Epithelial cell of proximal tubule (primary cell): ENCODE measurements around the gene MEG3. TPM values are rescaled to one million over a fixed set of nuclear protein-coding genes. Genes with fewer than 3 reads are reported as not detected.

Experiments
- DNase-seq: peaks from one replicate; pipeline ENCODE4 v3.0.0-alpha.2; 2011; ENCODE audit warnings: low read depth
- H3K4me3 ChIP-seq: 2 replicates; pipeline ENCODE4 v1.5.1; 2011; ENCODE audit warnings: low read depth, mild to moderate bottlenecking, low read length
- total RNA-seq: library from RNA; depleted of rRNA; stranded (reverse); fragments of >200 nt; gene quantifications from 2 replicates; pipeline ENCODE4 v1.2.3, GENCODE V29; 2015
- TF ChIP-seq, protein P1 (sequence below): conservative IDR thresholded peaks from 2 replicates; pipeline ENCODE4 v1.5.1; 2012; ENCODE audit warnings: low read depth, mild to moderate bottlenecking, low read length

The MEG3 gene
- total RNA-seq, 1 donor from 2014 or later = 26.0 TPM

DNA sequence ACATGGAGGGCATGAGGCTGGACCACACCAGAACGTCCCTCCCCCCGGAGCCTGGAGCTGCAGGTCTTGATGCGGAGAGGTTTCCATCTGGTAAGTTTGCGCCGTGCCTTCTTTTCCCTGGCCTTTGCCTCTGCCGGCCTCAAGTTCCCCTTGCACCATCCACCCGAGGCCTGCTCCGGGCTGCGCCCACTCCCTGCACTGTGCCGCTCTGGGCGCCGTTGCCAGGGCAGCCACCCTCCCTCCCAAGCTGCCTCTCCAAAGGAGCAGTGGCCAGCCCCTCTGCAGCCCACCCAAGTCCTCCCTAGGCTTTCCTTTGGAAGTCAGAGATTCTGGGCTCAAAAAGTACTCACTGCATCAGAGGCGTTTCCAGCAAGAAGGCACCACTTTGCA, 46.2 kb upstream of the MEG3 start:
- H3K4me3 ChIP-seq = no peak overlapping the region
- DNase-seq = no peak
- TF ChIP-seq, protein P1, sequence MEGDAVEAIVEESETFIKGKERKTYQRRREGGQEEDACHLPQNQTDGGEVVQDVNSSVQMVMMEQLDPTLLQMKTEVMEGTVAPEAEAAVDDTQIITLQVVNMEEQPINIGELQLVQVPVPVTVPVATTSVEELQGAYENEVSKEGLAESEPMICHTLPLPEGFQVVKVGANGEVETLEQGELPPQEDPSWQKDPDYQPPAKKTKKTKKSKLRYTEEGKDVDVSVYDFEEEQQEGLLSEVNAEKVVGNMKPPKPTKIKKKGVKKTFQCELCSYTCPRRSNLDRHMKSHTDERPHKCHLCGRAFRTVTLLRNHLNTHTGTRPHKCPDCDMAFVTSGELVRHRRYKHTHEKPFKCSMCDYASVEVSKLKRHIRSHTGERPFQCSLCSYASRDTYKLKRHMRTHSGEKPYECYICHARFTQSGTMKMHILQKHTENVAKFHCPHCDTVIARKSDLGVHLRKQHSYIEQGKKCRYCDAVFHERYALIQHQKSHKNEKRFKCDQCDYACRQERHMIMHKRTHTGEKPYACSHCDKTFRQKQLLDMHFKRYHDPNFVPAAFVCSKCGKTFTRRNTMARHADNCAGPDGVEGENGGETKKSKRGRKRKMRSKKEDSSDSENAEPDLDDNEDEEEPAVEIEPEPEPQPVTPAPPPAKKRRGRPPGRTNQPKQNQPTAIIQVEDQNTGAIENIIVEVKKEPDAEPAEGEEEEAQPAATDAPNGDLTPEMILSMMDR = no peak

DNA sequence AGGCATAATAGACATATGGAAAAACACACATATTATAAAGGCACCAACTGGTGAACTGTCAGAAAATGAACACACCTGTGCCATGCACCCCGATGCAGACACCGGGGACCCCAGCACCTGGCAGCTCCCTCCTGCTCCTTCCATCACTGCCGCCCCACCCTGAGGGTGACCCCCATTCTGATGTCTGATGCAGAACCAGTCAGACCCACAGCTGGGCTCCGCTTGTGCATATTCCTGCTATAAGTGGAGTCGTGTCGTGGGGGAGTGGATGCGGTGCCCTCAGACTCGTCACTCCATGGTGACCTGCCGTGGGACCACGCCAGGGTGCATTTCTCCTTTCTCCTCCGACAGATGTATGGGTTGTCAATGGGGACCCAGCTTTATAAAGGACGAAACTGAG, 45.7 kb upstream of the MEG3 start:
- DNase-seq = no peak
- TF ChIP-seq, protein P1 = no peak
- no peak overlapping the region for H3K4me3 ChIP-seq

DNA sequence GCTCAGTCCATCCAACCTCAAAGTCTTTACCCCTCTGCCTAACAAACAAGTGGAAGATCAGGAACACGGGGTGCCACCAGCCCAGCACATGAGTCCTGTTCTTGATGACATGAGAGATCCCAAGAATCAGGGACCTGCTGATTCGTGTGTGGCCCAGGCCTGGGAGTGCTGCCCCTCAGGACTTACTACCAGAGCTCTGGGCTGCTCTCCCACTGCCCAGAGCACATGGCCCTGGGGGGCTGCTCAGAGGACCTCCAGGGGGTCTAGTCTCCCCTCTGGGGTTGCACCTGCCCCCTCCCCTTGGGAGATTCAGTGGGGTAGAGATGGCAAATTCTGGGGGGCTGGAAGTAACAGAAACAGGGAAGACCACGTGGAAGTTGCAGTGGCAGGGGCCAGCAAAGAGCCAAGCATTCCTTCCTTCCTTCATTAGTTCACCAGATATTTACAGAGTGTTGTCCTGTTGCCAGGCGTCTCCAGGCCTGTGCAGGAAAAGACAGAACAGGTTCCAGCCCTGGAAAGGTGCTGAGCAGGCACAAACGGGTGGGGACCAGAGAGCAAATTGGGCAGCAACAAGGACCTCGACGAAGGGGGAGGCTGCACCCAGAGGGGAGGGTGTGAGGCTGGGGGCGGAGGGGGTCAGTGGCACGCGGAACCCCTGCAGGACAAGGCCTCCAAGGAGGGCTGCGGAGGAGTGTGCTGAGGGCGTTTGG, 45.1 kb upstream of the MEG3 start:
- TF ChIP-seq, protein P1 = no peak
- no peak for DNase-seq
- no peak overlapping the region for H3K4me3 ChIP-seq

DNA sequence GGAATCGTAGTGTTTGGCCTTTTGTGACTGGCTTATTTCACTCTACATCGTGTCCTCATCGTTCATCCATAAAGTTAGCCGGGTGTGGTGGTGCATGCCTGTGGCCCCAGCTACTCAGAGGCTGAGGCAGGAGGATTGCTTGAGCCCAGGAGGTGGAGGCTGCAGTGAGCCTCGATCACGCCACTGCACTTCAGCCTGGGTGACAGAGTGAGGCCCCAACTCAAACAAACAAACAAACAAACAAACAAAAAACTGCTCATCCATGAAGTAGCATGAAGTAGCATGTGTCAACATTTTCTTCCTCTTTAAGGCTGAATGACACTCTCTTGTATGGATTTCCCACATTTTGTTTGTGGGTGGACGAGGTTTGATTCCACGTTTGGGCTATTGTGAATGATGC, 44.0 kb upstream of the MEG3 start:
- TF ChIP-seq, protein P1 = no peak
- no peak for DNase-seq
- no peak overlapping the region for H3K4me3 ChIP-seq

DNA sequence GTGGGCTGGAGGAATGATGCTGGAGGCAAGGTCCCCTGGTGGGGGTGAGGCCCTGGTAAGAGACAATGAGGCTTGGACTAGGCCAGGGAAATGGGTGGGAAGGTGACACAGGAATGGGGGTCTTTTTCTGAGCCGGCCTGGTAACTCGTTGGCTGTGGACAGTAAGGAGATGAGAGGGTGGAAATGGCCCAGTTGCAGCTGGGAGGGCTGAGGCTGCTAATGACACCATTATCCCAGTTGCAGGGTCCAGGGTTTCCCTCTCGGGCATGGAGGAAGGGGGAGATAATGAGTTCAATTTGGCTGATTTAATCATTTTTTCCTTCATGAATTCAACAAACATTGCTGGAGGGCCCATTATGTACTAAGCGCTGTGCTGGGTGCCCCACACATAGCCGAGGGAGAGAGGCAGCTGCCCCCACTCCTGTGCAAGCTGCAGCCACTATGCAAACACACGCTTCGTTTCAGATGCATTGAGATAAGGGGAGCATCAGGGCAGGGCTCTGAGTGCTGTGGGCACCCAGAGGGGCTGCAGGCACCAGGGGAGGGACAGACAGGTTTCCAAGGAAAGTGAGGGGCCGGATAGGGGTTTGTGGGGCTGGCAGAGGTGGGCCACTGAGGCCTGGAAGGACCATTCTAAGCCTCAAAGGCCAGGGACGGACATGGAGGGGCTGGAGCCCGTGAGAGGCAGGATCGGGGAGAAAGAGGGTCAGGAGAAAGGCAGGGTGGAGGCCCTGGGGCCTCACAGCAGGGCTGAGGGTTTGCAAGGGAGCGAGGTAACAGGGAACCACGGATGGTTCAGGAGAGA, 43.2 kb upstream of the MEG3 start:
- no peak overlapping the region for H3K4me3 ChIP-seq
- DNase-seq = no peak
- TF ChIP-seq, protein P1 = no peak

DNA sequence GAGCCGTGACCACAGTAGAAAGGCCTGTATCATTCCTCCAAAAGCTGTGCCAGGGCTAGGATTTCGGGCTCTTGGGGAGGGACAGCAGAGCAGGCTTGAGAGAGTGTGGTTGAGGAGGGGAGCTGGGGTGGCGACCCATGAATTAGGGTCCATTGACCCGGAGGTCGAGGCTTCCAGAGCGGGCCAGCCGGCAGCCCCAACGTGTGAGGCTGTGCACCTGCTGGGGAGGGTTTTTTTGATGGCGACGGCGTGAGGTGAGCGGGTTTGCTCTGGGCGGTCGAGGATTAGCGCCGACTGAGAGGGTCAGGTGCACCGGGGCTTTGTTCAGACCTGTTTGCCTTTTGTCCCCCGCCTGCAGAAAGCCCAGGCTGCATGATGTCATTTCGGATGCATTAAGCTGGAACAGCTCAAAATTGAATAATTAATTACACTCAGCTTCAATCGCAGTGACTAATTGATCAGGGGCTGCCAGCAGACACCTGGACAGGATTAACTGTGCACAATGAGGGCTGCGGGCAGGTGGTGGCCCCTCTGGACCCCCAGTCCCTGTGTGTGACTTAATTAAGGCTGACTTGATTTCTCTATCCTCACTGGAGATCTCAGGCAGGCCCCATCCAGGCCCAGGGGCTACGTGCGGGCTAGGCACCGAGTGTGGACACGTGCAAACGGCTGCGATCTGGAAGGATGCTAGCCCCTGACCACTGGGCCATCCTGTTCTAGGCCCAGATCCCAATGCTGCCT, 42.1 kb upstream of the MEG3 start:
- H3K4me3 ChIP-seq = no peak overlapping the region
- TF ChIP-seq, protein P1 = no peak
- no peak for DNase-seq
